MG63 (cell line): Measurements from ENCODE around the gene PTCH2. TPM values are rescaled to one million over a fixed set of nuclear protein-coding genes. Genes with fewer than 3 reads are reported as not detected.
A peak's percentile ranks its signal among the peaks of the same experiment; 100 is the strongest.

Experiments used
- DNase-seq: peaks from one replicate; pipeline ENCODE4 v3.0.0-alpha.2; 2020
- H3K27me3 ChIP-seq: fragments of 250-450 bp; sonication (Bioruptor Pico); 2 replicates; pipeline ENCODE4 v1.5.1; 2020; ENCODE audit warnings: mild to moderate bottlenecking, moderate library complexity
- H3K36me3 ChIP-seq: fragments of 250-450 bp; sonication (Bioruptor Pico); 2 replicates; pipeline ENCODE4 v1.5.1; 2020; ENCODE audit warnings: mild to moderate bottlenecking, moderate library complexity
- H3K4me3 ChIP-seq: fragments of 250-450 bp; sonication (Bioruptor Pico); 2 replicates; pipeline ENCODE4 v1.5.1; 2020; ENCODE audit warnings: mild to moderate bottlenecking, moderate library complexity
- H3K9me3 ChIP-seq: fragments of 250-450 bp; sonication (Bioruptor Pico); 2 replicates; pipeline ENCODE4 v1.5.1; 2020; ENCODE audit warnings: mild to moderate bottlenecking, moderate library complexity
- total RNA-seq: library from RNA; depleted of rRNA; stranded (reverse); fragments of >200 nt; shearing (Covaris generic); gene quantifications from 2 replicates; pipeline ENCODE4 v1.2.3, GENCODE V29; 2014; ENCODE audit warnings: low replicate concordance; rRNA removed

PTCH2 gene
- total RNA-seq, 1 experiment from 2014 or later = not detected

DNA sequence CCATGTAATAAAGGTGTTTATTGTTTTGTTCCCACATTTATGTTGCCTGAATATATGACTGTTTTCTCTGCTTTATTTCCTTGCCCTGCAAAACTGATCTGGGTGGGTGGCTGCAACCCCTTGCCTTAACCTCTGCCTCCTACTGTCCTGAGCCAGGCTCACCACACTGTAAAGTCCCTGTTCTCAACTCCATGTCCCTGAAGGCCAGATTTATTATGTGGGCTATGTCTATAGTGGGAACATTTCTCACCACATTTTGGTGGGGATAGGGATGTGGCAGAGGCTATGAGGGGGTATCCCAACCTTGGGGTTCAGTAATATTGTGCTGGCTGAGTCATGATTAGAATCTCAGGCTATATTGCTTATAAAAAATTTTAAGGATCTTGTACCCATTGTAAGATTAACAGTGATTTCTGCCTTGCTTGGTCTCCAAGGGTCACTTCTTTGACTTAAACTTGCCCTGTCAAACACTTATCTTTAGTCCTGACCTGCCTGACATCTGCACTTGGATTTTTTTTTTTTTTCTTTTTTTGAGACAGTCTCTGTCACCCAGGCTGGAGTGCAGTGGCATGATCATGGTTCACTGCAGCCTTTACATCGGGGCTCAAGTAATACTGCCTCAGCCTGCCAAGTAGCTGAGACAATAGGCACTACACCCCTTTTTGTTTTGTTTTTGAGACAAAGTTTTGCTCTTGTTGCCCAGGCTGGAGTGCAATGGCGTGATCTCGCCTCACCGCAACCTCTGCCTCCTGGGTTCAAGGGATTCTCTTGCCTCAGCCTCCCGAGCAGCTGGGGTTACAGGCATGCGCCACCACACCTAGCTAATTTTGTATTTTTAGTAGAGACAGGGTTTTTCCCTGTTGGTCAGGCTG, 64.1 kb downstream of the PTCH2 start:
- Histone ChIP-seq H3K27me3 (no peaks in the 10 kb centered on the region), H3K36me3 (peaks cover 68% of the 10 kb centered on the region), H3K4me3 (no peak overlapping the region), H3K9me3 (no peaks in the 10 kb centered on the region)
- no peak for DNase-seq

DNA sequence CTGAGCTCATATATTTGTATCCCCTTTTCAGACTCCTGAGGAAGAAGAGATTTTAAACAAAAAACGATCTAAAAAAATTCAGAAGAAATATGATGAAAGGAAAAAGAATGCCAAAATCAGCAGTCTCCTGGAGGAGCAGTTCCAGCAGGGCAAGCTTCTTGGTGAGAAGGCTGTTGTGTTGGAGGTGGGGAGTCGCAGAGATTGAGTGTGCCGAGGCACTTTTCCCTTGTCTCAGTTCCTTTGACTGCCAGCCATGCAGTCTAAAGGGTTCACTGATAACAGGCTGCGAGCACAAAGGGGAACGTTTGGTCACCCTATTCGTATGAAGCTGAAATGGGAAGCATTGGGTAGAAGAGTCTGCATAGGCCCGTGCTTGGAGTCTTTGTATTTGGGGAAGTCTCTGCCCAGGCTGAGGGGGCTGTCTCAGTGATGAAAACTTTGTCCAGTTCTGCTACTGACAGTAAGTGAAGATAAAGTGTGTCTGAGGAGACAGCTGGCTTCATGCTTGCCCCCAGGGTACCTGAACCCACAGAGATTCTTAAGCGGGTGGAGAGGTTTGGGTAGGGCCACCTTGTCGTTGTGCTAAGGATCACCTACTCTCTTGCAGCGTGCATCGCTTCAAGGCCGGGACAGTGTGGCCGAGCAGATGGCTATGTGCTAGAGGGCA, 65.0 kb downstream of the PTCH2 start:
- no peaks in the 10 kb centered on the region for H3K27me3 ChIP-seq
- no peak for DNase-seq
- no peaks in the 10 kb centered on the region for H3K9me3 ChIP-seq
- H3K4me3 ChIP-seq = peak overlapping the region; percentile 93
- H3K36me3 ChIP-seq = peaks cover 68% of the 10 kb centered on the region

DNA sequence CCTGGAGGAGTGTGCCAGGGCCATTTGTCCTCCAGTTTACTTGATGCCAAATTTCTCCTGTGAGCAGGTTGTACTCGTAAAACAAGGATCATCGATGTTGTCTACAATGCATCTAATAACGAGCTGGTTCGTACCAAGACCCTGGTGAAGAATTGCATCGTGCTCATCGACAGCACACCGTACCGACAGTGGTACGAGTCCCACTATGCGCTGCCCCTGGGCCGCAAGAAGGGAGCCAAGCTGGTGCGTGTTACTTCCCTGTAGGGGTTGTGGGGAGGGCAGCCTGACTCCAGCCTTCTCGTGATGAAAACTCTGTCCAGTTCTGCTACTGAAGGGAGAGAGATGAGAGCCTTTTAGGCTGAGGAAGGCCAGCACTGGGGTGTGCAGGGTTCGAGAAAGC, 65.5 kb downstream of the PTCH2 start:
- no peak for DNase-seq
- Histone ChIP-seq H3K27me3 (no peaks in the 10 kb centered on the region), H3K9me3 (no peaks in the 10 kb centered on the region), H3K36me3 (peaks cover 68% of the 10 kb centered on the region), H3K4me3 (peak overlapping the region; percentile 93)

DNA sequence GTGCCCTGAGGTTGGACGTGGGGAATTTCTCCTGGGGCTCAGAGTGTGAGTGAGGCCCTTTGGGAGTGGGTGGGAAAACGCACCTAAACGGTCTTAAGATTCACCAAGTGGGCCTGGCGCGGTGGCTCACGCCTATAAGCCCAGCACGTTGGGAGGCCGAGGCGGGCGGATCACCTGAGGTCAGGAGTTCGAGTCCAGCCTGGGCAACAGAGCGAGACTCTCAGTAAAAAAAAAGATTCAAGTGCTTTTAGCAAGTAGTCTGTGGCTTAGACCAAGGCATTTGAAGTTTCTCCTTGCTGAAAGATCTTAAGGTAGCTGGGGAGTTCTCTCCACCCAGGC, 66.4 kb downstream of the PTCH2 start:
- Histone ChIP-seq H3K9me3 (no peaks in the 10 kb centered on the region), H3K36me3 (peaks cover 61% of the 10 kb centered on the region)
- DNase-seq = no peak

DNA sequence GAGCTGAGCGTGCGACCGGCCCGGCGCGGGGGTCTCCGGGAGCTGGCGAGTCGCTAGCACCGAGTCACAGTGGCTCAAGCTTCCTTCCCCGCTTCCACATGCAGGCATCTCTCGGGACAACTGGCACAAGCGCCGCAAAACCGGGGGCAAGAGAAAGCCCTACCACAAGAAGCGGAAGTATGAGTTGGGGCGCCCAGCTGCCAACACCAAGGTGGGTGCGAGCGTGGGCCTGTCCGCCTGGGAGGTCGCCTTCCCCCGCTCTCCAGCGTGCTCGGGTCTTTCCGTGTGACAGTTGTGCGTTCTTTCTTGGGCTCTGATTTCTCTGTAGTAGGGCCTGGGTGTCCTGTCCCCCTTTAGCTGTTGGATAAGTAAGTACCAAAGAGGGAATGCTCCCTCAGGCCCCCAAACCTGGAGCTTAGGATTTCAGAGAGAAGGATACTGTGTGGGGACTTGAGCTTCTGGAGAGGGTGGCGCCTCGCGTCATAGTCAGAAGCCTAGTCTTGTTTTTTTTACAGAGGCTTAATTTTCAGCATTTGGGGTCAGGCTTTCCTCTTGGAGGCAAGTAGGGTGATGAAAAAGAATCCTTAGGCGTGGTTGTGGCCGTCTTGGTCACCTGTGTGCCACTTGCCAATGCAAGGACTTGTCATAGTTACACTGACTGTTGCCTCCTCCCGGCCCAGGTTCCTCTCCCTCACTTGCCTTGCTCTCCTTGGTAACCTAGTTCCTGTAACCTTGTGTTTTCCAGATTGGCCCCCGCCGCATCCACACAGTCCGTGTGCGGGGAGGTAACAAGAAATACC, 66.9 kb downstream of the PTCH2 start:
- H3K9me3 ChIP-seq = no peaks in the 10 kb centered on the region
- H3K4me3 ChIP-seq = peak overlapping the region; percentile 93
- H3K27me3 ChIP-seq = no peaks in the 10 kb centered on the region
- H3K36me3 ChIP-seq = peaks cover 56% of the 10 kb centered on the region
- DNase-seq = peak; percentile 39

More for the DNA sequence above, 66.4 kb downstream of the PTCH2 start:
- no peaks in the 10 kb centered on the region for H3K27me3 ChIP-seq
- H3K4me3 ChIP-seq = peak overlapping the region; percentile 93

DNA sequence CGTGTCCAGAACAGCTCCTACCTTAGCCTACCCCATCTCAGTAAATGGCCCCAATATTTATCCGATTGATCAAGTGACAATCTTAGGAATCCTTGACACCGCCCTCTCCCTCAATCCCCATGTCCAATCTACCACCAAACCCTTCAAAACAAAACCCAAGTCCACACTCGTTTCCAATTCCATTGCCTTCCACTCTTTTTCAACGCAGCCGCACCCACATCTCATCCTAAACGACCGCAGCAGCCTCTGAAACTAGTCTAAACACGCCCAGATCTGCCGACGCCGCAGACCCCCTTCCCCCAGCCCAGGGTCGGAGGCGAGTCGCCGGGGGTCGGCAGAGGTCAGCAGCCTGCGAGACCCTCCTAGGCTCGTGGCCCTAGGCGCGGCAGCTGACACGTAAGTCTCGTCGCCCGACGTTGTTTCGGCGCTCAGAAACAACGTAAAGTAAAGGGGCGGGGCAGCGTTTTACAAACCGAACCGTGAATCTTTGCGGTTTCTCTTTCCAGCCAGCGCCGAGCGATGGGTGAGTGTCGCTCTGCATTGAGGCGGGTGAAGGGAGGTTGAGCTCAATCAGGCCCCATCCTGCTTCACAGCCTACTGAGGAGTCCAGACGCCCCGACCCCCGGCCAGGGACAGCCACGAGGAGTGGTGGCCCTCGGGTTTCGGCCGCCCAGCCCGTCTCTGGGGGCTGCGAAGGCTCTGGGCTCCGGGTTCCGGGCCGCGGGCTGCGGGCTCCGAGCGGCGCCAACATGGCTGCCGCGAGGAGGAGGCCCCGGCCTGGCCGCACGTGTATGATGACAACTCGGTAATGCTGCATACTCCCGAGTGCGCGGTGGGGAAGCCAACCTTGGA, 67.7 kb downstream of the PTCH2 start, which contains the start of gene RPS8:
TSS of gene RPS8 (plus strand) at position 463 of the 852 bp plus-strand sequence. CDS start at position 520, 57 bp downstream.
- H3K27me3 ChIP-seq = no peaks in the 10 kb centered on the region
- H3K4me3 ChIP-seq = peak within 1 kb of the TSS; percentile 93
- peak; percentile 90 for DNase-seq
- H3K9me3 ChIP-seq = no peaks in the 10 kb centered on the region
- peaks cover 47% of the 10 kb centered on the region for H3K36me3 ChIP-seq

Other genes with a start within 250 kb of the PTCH2 start
- gene TMEM53, start 168.8 kb downstream of the PTCH2 start, total RNA-seq = 1.5 and 10.6 TPM in 2 replicates
- not detected in 2 replicates for gene ARMH1, start 168.5 kb downstream of the PTCH2 start, total RNA-seq
- gene RNU5D-1, start 112.1 kb downstream of the PTCH2 start, total RNA-seq = not detected in 2 replicates
- 39.0 and 54.1 TPM in 2 replicates for gene KIF2C, start 103.4 kb downstream of the PTCH2 start, total RNA-seq
- 2,690 and 3,127 TPM in 2 replicates for gene RPS8, start 67.7 kb downstream of the PTCH2 start, total RNA-seq
- not detected in 2 replicates for gene BEST4, start 55.1 kb downstream of the PTCH2 start, total RNA-seq
- 5.3 and 5.9 TPM in 2 replicates for gene PLK3, start 42.9 kb downstream of the PTCH2 start, total RNA-seq
- gene DYNLT4, start 35.9 kb downstream of the PTCH2 start, total RNA-seq = not detected in 2 replicates
- 1.0 and 1.2 TPM in 2 replicates for gene BTBD19, start 34.7 kb downstream of the PTCH2 start, total RNA-seq
- gene EIF2B3, start 143.3 kb upstream of the PTCH2 start, total RNA-seq = 81.1 and 101 TPM in 2 replicates
- gene HECTD3, start 168.1 kb upstream of the PTCH2 start, total RNA-seq = 5.2 and 9.2 TPM in 2 replicates
- gene UROD, start 169.0 kb upstream of the PTCH2 start, total RNA-seq = 99.8 and 133 TPM in 2 replicates